ENCODE data around the gene PLEKHO2. TPM values are rescaled to one million over a fixed set of nuclear protein-coding genes. Genes with fewer than 3 reads are reported as not detected.

PLEKHO2 gene
- total and polyA plus RNA-seq, 2 of the 8 experiments (the other 6 are each of a cell fraction or from before 2014, with no cell fraction given): 16.9 to 20.1 TPM

DNA sequence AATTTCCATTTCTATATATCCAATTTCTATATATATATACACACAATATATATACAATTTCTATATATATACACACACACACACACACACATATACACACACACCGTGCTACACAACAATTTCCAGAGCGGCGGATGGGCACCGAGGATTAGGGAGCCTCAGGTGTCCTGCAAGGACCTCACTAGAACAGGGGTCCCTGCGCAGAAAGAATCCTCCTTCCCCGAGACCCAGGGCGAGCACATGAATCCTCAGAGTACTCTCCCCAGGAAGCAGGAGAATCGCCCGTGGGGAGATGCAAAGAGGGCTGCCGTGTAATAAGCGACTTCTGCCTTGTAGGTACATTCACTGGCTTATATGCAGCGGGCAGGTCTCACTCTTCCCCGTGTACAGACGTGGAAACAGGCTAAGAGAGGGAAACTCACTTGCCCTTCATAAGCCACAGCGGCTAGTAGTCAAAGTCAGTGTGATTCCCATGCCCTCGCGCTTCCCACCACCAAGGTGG, 16.7 kb upstream of the PLEKHO2 start:
- Histone ChIP-seq H3K14ac (ENCODE audit: insufficient read length) (no peak overlapping the region), H2BK20ac (ENCODE audit: low read length) (peak overlapping the region; percentile 29), H2AFZ (ENCODE audit: low read length) (no peak overlapping the region), H3K4me1 (replicated peaks in 1 of 4; ENCODE audit: control insufficient read depth in 3 of 4, insufficient read depth in 4 of 4, low read length in 3 of 4) (peaks cover 2 to 9% (median 5%) of the 10 kb centered on the region in 4 experiments; a peak in 6 of 7 replicates), H3K56ac (replicated peaks; ENCODE audit: insufficient read length, low read depth, low read length) (peak overlapping the region; percentile 75), H2BK15ac (ENCODE audit: low read length) (peak overlapping the region; percentile 84; the same call in 1 of the 2 replicates), H3K9ac (replicated peaks in 1 of 4; ENCODE audit: extremely low read depth in 1 of 4, low read depth in 3 of 4, low read length in 3 of 4) (peak overlapping the region; percentile 55 to 97 (median 76)), H3K18ac (ENCODE audit: extremely low read depth, low read length) (peak overlapping the region; percentile 94), H4K20me1 (replicated peaks in 1 of 2; ENCODE audit: control insufficient read depth in 1 of 2, insufficient read depth in 2 of 2, low read length in 2 of 2) (peaks cover 4 to 13% of the 10 kb centered on the region in 2 experiments), H3K9me3 (ENCODE audit: insufficient read depth in 2 of 2, low read depth in 1 of 2, low read length in 1 of 2) (no peaks in the 10 kb centered on the region), H3K27me3 (replicated peaks in 1 of 4; ENCODE audit: control insufficient read depth in 3 of 4, extremely low read depth in 1 of 4, insufficient read depth in 3 of 4, low read length in 3 of 4) (no peaks in the 10 kb centered on the region), H4K91ac (replicated peaks; ENCODE audit: insufficient read length, low read length) (peak overlapping the region; percentile 92), H3K79me1 (ENCODE audit: low read depth, low read length) (peaks cover 10% of the 10 kb centered on the region; the same call in 1 of the 2 replicates), H4K8ac (ENCODE audit: extremely low read depth, insufficient read depth, low read length) (peak overlapping the region; percentile 45; the same call in 1 of the 2 replicates), H3K36me3 (ENCODE audit: control insufficient read depth in 2 of 4, insufficient read depth in 4 of 4, low read length in 3 of 4) (peaks cover 9 to 29% (median 20%) of the 10 kb centered on the region in 4 experiments), H3K23me2 (ENCODE audit: low read depth, low read length) (peaks cover 10% of the 10 kb centered on the region; the same call in 1 of the 2 replicates), H3K79me2 (ENCODE audit: control insufficient read depth in 1 of 2, insufficient read depth in 2 of 2, low read length in 2 of 2) (peaks cover 0 to 36% of the 10 kb centered on the region in 2 experiments; a peak in 3 of 4 replicates), H2BK120ac (replicated peaks; ENCODE audit: low read depth, low read length) (peak overlapping the region; percentile 4), H3K4me3 (ENCODE audit: extremely low read depth in 1 of 4, insufficient read depth in 2 of 4, low read depth in 3 of 4, low read length in 4 of 4) (peak overlapping the region; percentile 85 to 93 (median 88)), H2BK12ac (ENCODE audit: low read depth, low read length) (peak overlapping the region; percentile 86), H3K27ac (ENCODE audit: low read depth, low read length) (peak overlapping the region; percentile 81), H4K5ac (ENCODE audit: insufficient read length, low read depth, low read length) (peak overlapping the region; percentile 17), H2BK5ac (ENCODE audit: low read depth, low read length) (peak overlapping the region; percentile 97), H3K4ac (replicated peaks; ENCODE audit: insufficient read length, low read depth, low read length) (peak overlapping the region; percentile 96), H3K23ac (ENCODE audit: insufficient read length) (no peak overlapping the region), H2AK5ac (ENCODE audit: low read depth, low read length) (peak overlapping the region; percentile 93; the same call in 1 of the 2 replicates), H3K4me2 (ENCODE audit: insufficient read depth in 1 of 2, low read depth in 2 of 2, low read length in 2 of 2) (peak overlapping the region; percentile 69 to 98)
- 3% methylated on average over 17 of the region's 17 CpGs; no CpG with 5 or more reads in 1 of the 2 experiments for WGBS, 2 experiments (ENCODE audit: extremely low coverage in 1 of 2, insufficient coverage in 1 of 2, insufficient read length in 1 of 2, insufficient replicate concordance in 2 of 2, low coverage in 1 of 2, low lambda C conversion rate in 2 of 2, missing lambda C conversion rate in 1 of 2)
- ChIA-PET POLR2A (ENCODE audit: partially characterized antibody) (interaction anchor here (0.7 to 17.0 kb wide), 24 partner anchors 10 to 138 kb away, joined by 3 to 381 read pairs (median 4); no protein-coding TSS in a partner anchor), CTCF (ENCODE audit: partially characterized antibody) (interaction anchor here (0.7 to 1.8 kb wide), 3 partner anchors 11 to 22 kb away, joined by 3 to 10 read pairs (median 3); no protein-coding TSS in a partner anchor)
- FAIRE-seq: no peak
- no peak for DNase-seq (ENCODE audit: low read depth in 1 of 2, low spot score in 2 of 2)
- TF ChIP-seq ZNF274 (IDR thresholded peaks at IDR 0.05; ENCODE audit: borderline replicate concordance, extremely low read depth, low read length) (no peak), EGR1 (IDR thresholded peaks at IDR 0.05; ENCODE audit: borderline replicate concordance, low read depth, low read length) (no peak), RXRA (IDR thresholded peaks at IDR 0.05; ENCODE audit: insufficient read depth, low read depth, low read length) (no peak), TAF1 (IDR thresholded peaks at IDR 0.05; ENCODE audit: low read depth, low read length) (no peak), CEBPB (IDR thresholded peaks at IDR 0.05; ENCODE audit: low read depth, low read length) (no peak)

All from H1 (cell line).